ENCODE results near the gene GRIA4. TPM values are rescaled to one million over a fixed set of nuclear protein-coding genes. Genes with fewer than 3 reads are reported as not detected.

Gene GRIA4
- polyA plus RNA-seq, 3 donors = not detected

GRCh38 chr11:105763594-105763993, 153.7 kb downstream of the GRIA4 start:
- Histone ChIP-seq H2AFZ (ENCODE audit: insufficient read depth, low read depth, low read length, poor library complexity, severe bottlenecking) (no peak overlapping the region), H3K79me2 (ENCODE audit: insufficient read depth, low read length) (no peaks in the 10 kb centered on the region), H3K36me3 (replicated peaks in 1 of 2; ENCODE audit: control insufficient read depth in 1 of 2, insufficient read depth in 2 of 2, low read length in 2 of 2) (no peaks in the 10 kb centered on the region), H3K4me3 (replicated peaks in 1 of 3; ENCODE audit: low read depth in 2 of 3, low read length in 3 of 3) (no peak overlapping the region), H3K4me2 (replicated peaks; ENCODE audit: extremely low read depth, low read length, poor library complexity, severe bottlenecking) (no peak overlapping the region), H3K9ac (ENCODE audit: insufficient read depth, low read length, poor library complexity, severe bottlenecking) (no peak overlapping the region), H3K4me1 (ENCODE audit: control insufficient read depth in 1 of 2, insufficient read depth in 2 of 2, low read length in 2 of 2) (no peaks in the 10 kb centered on the region), H4K20me1 (ENCODE audit: insufficient read depth, low read length) (no peaks in the 10 kb centered on the region), H3K27ac (ENCODE audit: low read depth in 1 of 2, low read length in 2 of 2) (no peak overlapping the region), H3K9me3 (replicated peaks in 1 of 2; ENCODE audit: control insufficient read depth in 1 of 2, insufficient read depth in 1 of 2, low read length in 2 of 2) (peaks cover 0 to 3% of the 10 kb centered on the region in 2 donors), H3K27me3 (ENCODE audit: control insufficient read depth in 2 of 2, insufficient read depth in 2 of 2, low read length in 2 of 2) (no peaks in the 10 kb centered on the region)
- intact Hi-C loops (cut with micrococcal nuclease) = no loop called here
- Mint-ChIP-seq H3K36me3 (no peaks in the 10 kb centered on the region), H3K4me1 (no peaks in the 10 kb centered on the region), H3K27ac (no peak overlapping the region), H3K9me3 (peaks cover 2 to 7% (median 3%) of the 10 kb centered on the region in 7 donors), H3K27me3 (ENCODE audit: low read depth in 3 of 3) (no peaks in the 10 kb centered on the region), H3K4me3 (no peak overlapping the region)
- no peak for DNase-seq
- no peak for TF ChIP-seq CTCF (IDR thresholded peaks at IDR 0.05)
- no CpG with 5 or more reads among the region's 2 CpGs for WGBS (ENCODE audit: insufficient coverage)

- Histone ChIP-seq H3K9ac (ENCODE audit: insufficient read depth, low read length, poor library complexity, severe bottlenecking) (no peak overlapping the region), H3K27ac (ENCODE audit: low read depth in 1 of 2, low read length in 2 of 2) (no peak overlapping the region), H3K4me3 (replicated peaks in 1 of 3; ENCODE audit: low read depth in 2 of 3, low read length in 3 of 3) (no peak overlapping the region), H3K79me2 (ENCODE audit: insufficient read depth, low read length) (no peaks in the 10 kb centered on the region), H3K36me3 (replicated peaks in 1 of 2; ENCODE audit: control insufficient read depth in 1 of 2, insufficient read depth in 2 of 2, low read length in 2 of 2) (no peaks in the 10 kb centered on the region), H2AFZ (ENCODE audit: insufficient read depth, low read depth, low read length, poor library complexity, severe bottlenecking) (no peak overlapping the region), H3K4me1 (ENCODE audit: control insufficient read depth in 1 of 2, insufficient read depth in 2 of 2, low read length in 2 of 2) (no peaks in the 10 kb centered on the region), H3K9me3 (replicated peaks in 1 of 2; ENCODE audit: control insufficient read depth in 1 of 2, insufficient read depth in 1 of 2, low read length in 2 of 2) (no peaks in the 10 kb centered on the region), H3K27me3 (ENCODE audit: control insufficient read depth in 2 of 2, insufficient read depth in 2 of 2, low read length in 2 of 2) (no peaks in the 10 kb centered on the region), H3K4me2 (replicated peaks; ENCODE audit: extremely low read depth, low read length, poor library complexity, severe bottlenecking) (no peak overlapping the region), H4K20me1 (ENCODE audit: insufficient read depth, low read length) (no peaks in the 10 kb centered on the region)
- TF ChIP-seq CTCF (IDR thresholded peaks at IDR 0.05) = no peak
- Mint-ChIP-seq H3K27me3 (ENCODE audit: low read depth in 3 of 3) (peaks cover 0 to 2% (median 0%) of the 10 kb centered on the region in 3 donors), H3K27ac (no peak overlapping the region), H3K4me3 (no peak overlapping the region), H3K9me3 (peaks cover 0 to 3% (median 1%) of the 10 kb centered on the region in 7 donors), H3K36me3 (no peaks in the 10 kb centered on the region), H3K4me1 (no peaks in the 10 kb centered on the region)
- no peak for DNase-seq
- intact Hi-C loops (cut with micrococcal nuclease) = no loop called here
Observed at GRCh38 chr11:105767931-105768330, 158.1 kb downstream of the GRIA4 start.
